HCT116 (cell line): ENCODE measurements around the gene CNTN5.

ENCODE experiments used
- ATF3 ChIP-seq: IDR thresholded peaks from 2 replicates; pipeline ENCODE4 v1.6.1; 2012
- CTCF ChIP-seq, 3 experiments: fragments of 200-600 bp in 1 of 3; sonication (generic) in 1 of 3; IDR thresholded peaks in 2 of 3; conservative IDR thresholded peaks in 1 of 3; 2 replicates each; pipeline ENCODE4 v1.5.1; 2012 to 2017; ENCODE audit warnings: low read depth in 2 of 3, low read length in 2 of 3, antibody characterized with exemption in 1 of 3, borderline replicate concordance in 1 of 3, control low read depth in 1 of 3, mild to moderate bottlenecking in 1 of 3, mixed read lengths in 1 of 3, mixed run types in 1 of 3, moderate library complexity in 1 of 3; ENCODE audit not compliant: insufficient read depth in 1 of 3
- EGR1 ChIP-seq: IDR thresholded peaks from 2 replicates; pipeline ENCODE4 v1.6.1; 2012; ENCODE audit warnings: low read depth
- EZH2 ChIP-seq: fragments of 200-600 bp; sonication (generic); IDR thresholded peaks from 2 replicates; pipeline ENCODE4 v1.6.1; 2017; ENCODE audit warnings: antibody characterized with exemption, mixed run types
- POLR2A ChIP-seq: IDR thresholded peaks from 2 replicates; pipeline ENCODE4 v1.7.0; 2011; ENCODE audit warnings: borderline replicate concordance; ENCODE audit not compliant: insufficient read depth, insufficient read length; ENCODE audit errors: extremely low read depth
- RAD21 ChIP-seq: IDR thresholded peaks from 2 replicates; pipeline ENCODE4 v1.6.1; 2012; ENCODE audit warnings: low read depth, mild to moderate bottlenecking
- SP1 ChIP-seq: IDR thresholded peaks from 2 replicates; pipeline ENCODE4 v1.6.1; 2012; ENCODE audit warnings: low read depth
- YY1 ChIP-seq: IDR thresholded peaks from 2 replicates; pipeline ENCODE4 v1.6.1; 2011; ENCODE audit warnings: low read length, low read depth, moderate library complexity, mild to moderate bottlenecking; ENCODE audit not compliant: insufficient replicate concordance; ENCODE audit errors: extremely low read depth
- ZNF274 ChIP-seq: fragments of 200-500 bp; sonication (Bioruptor generic); IDR thresholded peaks from 2 replicates; pipeline ENCODE4 v1.6.1; 2014; ENCODE audit warnings: mild to moderate bottlenecking, low read depth, low read length, inconsistent platforms
- TF ChIP-seq, protein P1 (sequence below): IDR thresholded peaks from 2 replicates; pipeline ENCODE4 v1.6.1; 2012

DNA sequence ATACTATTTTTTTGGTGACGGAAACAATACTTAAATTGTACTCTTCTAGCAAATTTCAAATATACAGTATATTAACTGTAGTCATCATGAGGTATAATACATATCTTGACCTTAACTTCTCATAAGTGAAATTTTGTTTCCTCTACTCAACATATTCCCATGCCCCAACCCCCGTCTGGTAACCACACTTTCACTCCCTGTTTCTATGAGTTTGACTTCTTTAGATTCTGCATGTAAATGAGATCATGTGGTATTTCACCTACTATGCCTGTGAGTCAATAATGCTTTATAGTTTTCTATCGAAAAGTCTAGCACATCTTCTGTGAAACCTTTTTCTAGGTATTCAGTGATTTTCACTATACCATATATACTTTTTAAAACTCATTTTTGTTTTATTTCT, 663.2 kb downstream of the CNTN5 start:
- TF ChIP-seq ZNF274 (no peak), EZH2 (no peak), CTCF (IDR thresholded peaks at IDR 0.05 in 2 of 3, conservative IDR thresholded peaks at IDR 0.05 in 1 of 3; ENCODE audit: borderline replicate concordance in 1 of 3, insufficient read depth in 1 of 3, low read depth in 2 of 3, low read length in 2 of 3) (no peak), POLR2A (no peak), YY1 (no peak), RAD21 (no peak), EGR1 (no peak), SP1 (no peak), ATF3 (no peak)
- TF ChIP-seq, protein P1, sequence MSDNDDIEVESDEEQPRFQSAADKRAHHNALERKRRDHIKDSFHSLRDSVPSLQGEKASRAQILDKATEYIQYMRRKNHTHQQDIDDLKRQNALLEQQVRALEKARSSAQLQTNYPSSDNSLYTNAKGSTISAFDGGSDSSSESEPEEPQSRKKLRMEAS = no peak
